AG04450 (cell line): Measurements from ENCODE around the gene NACC2. TPM values are rescaled to one million over a fixed set of nuclear protein-coding genes. Genes with fewer than 3 reads are reported as not detected.

Experiments
- CTCF ChIA-PET: fragments of 300-600, 350-600 bp; formaldehyde crosslinking; extraction: SDS; loops from one replicate; lab custom pipeline; 2022; ENCODE audit warnings: antibody characterized with exemption, inconsistent platforms; lab: Charles Lee
- POLR2A ChIA-PET: fragments of 350-600 bp; formaldehyde crosslinking; extraction: SDS; loops from one replicate; lab custom pipeline; 2021; ENCODE audit warnings: antibody characterized with exemption, inconsistent platforms; lab: Yijun Ruan, JAX
- DNase-seq: peaks from one replicate; pipeline ENCODE4 v3.0.0-alpha.2; 2011; ENCODE audit warnings: low read depth, low spot score
- H3K27ac ChIP-seq: one replicate; pipeline ENCODE4 v1.5.1; 2012; ENCODE audit warnings: low read depth, low read length, control low read depth
- H3K27me3 ChIP-seq: one replicate; pipeline ENCODE4 v1.6.0; 2012; ENCODE audit warnings: low read length; ENCODE audit not compliant: control insufficient read depth, insufficient read depth
- H3K4me3 ChIP-seq: 2 replicates; pipeline ENCODE4 v1.5.1; 2011; ENCODE audit warnings: mild to moderate bottlenecking, low read depth, low read length, control low read depth
- H3K9me3 ChIP-seq: 2 replicates; pipeline ENCODE4 v1.5.1; 2012; ENCODE audit warnings: low read length; ENCODE audit not compliant: control insufficient read depth, insufficient read depth
- polyA plus RNA-seq: library from polyadenylated mRNA; depleted of rRNA; stranded (reverse); fragments of >200 nt; gene quantifications from 2 replicates; pipeline ENCODE4 v1.2.3, GENCODE V29; 2011
- TF ChIP-seq, protein P1 (sequence below): IDR thresholded peaks from 2 replicates; pipeline ENCODE4 v1.5.1; 2011; ENCODE audit warnings: low read depth, low read length, control low read depth, inconsistent platforms

The NACC2 gene
- polyA plus RNA-seq, 1 experiment = 11.7 TPM

DNA sequence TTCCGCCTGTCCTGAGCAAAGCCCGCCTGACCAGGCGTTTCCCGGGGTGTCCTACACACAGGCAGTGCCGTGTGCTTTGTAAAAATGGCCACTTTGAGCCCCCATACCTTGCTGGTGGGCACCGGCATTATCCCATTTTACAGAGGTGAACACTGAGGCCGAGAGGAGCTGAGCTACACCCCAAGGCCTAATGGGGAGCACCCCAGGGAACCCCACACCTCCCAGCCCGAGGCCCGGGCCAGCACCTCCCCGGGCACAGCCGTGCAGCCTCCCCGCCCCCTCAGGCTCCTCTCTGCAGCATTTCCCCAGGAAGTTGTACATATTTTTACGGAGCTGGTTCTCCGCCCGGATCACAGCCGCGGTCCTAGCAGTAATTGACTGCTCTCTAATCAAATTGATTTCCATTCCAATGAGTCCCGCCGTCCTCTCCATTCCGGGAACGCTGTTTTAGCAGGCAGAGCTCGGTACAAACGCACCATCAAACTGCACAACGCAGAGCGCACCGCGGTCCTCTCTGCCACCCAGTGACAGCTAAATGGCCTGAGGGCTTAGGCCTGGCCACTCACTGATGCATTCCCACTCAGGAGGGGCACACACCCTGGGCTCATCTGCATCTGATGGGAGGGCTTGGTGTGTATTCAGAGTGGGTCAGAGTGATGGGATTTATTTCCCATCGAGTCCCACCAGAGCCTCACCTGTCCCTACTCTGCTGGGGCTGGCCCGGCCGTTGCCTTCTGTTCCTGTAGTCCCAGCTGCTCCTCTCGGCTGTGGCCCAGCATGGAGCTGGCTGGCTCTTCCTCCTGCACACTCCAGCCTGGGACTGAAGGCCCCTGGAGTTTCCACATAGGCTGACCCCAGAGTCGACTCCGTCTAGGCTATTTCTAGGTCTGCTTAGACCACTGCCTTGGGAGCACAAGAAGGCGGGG is 97.7 kb downstream of the NACC2 start:
- H3K9me3 ChIP-seq = no peaks in the 10 kb centered on the region; the same call in 1 of the 2 replicates
- H3K27me3 ChIP-seq = no peaks in the 10 kb centered on the region
- TF ChIP-seq, protein P1, sequence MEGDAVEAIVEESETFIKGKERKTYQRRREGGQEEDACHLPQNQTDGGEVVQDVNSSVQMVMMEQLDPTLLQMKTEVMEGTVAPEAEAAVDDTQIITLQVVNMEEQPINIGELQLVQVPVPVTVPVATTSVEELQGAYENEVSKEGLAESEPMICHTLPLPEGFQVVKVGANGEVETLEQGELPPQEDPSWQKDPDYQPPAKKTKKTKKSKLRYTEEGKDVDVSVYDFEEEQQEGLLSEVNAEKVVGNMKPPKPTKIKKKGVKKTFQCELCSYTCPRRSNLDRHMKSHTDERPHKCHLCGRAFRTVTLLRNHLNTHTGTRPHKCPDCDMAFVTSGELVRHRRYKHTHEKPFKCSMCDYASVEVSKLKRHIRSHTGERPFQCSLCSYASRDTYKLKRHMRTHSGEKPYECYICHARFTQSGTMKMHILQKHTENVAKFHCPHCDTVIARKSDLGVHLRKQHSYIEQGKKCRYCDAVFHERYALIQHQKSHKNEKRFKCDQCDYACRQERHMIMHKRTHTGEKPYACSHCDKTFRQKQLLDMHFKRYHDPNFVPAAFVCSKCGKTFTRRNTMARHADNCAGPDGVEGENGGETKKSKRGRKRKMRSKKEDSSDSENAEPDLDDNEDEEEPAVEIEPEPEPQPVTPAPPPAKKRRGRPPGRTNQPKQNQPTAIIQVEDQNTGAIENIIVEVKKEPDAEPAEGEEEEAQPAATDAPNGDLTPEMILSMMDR = no peak
- DNase-seq = no peak
- ChIA-PET CTCF (no interaction called here), POLR2A (no interaction called here)
- H3K27ac ChIP-seq = no peak overlapping the region
- no peak overlapping the region for H3K4me3 ChIP-seq

DNA sequence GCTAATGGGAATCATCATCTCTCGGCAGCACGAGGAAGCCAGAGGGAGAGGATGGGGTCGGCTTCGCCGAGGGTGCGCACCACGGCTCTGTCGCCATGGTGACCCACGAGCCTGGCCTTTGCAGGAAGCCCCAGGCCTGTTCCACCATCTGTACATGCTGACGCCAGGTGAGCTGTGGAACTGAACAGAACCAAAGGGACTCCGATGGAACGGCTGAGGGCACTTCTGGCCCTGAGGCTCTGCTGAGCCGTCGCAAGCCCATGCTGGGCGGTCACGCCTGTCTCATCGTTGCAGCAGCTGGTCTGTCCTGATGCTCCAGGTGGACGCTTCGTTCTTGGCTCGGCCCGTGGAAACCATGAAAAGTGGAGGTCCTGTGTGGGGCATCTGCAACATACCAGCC is 99.3 kb downstream of the NACC2 start:
- Histone ChIP-seq H3K27me3 (no peaks in the 10 kb centered on the region), H3K27ac (no peak overlapping the region), H3K4me3 (no peak overlapping the region), H3K9me3 (no peaks in the 10 kb centered on the region; the same call in 1 of the 2 replicates)
- ChIA-PET POLR2A (no interaction called here), CTCF (no interaction called here)
- TF ChIP-seq, protein P1 = no peak
- no peak for DNase-seq

DNA sequence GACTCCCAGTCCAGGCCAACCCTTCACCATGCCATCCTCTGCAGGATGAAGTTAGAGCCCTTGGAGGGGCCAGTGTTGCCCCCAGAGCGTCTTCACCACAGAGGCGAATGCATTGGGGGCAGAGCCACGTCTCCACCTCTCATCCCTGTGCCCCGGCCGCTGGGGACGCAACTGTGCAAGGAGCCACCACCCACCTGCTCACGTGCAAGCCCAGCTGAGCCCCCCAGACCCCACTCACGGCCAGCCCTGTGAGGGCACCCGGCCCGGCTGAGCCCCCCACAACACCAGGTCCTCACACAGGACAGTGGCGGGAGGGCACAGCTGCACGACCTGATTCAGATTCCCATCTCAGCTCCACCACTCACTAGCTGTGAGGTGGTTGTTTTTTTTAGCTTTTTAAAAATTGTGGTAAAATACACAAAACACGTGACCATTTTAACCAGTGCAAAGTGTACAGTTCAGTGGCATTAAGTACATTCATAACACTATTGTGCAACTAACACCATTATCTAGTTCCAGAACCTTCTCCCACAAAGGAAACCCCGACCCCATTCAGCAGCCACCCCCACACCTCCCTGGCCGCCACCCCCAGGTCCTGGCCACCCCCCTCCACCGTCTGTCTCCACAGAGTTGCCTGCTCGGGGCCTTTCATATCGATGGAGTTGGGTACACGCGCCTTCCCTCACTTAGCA is 100.4 kb downstream of the NACC2 start:
- DNase-seq = no peak
- Histone ChIP-seq H3K4me3 (no peak overlapping the region), H3K9me3 (no peaks in the 10 kb centered on the region; the same call in 1 of the 2 replicates), H3K27me3 (peaks cover 6% of the 10 kb centered on the region), H3K27ac (no peak overlapping the region)
- POLR2A ChIA-PET = no interaction called here
- TF ChIP-seq, protein P1 = no peak
- CTCF ChIA-PET = no interaction called here

DNA sequence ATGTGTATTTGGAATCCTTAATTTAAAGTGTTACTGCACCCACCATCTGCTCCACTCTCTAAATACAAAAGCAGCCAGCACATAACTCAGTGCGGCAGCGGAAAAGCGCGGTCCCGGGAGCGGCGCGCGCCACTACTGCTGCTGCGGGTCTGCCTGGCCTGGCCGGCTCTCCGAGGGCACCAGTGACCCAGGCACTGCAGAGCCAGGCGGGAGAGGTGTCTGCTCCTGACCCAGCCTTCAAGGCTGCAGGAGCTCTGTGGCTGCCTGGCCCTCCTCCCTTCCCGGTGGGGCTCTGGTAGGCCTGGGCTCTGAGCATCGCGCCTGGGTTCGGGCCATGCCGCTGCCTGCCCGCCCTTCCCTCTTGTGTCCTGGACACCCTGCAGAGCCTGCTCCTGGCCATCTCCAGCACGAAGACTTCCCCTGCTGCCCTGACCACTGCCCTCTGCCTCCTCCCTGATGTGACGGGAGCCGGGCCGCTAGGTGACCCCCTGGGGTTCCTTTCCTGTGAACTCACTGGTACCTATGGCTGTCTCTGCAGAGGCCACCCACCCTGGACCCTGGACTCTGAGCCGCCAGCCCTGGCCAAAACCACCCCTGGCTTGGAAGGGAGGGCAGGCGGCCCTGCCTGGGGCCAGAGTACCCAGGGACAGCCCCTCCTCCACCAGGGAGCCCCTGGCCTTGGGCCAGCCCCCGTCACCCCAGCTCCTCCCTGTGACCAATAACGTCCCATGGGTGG is 101.2 kb downstream of the NACC2 start:
- TF ChIP-seq, protein P1 = no peak
- ChIA-PET CTCF (no interaction called here), POLR2A (no interaction called here)
- peaks cover 10% of the 10 kb centered on the region for H3K27me3 ChIP-seq
- H3K9me3 ChIP-seq = no peaks in the 10 kb centered on the region; the same call in 1 of the 2 replicates
- no peak for DNase-seq
- H3K4me3 ChIP-seq = no peak overlapping the region
- no peak overlapping the region for H3K27ac ChIP-seq
